Neural crest cell (in vitro differentiated cells): ENCODE measurements around the gene MAK. TPM values are rescaled to one million over a fixed set of nuclear protein-coding genes. Genes with fewer than 3 reads are reported as not detected.
"Not testable (repeated sequence)": the region's sequence is repeated elsewhere in the genome, so short reads cannot be mapped to it uniquely, and the experiment has no call there.

Experiments
- DNase-seq: peaks from one replicate; pipeline ENCODE4 v3.0.0; 2021; ENCODE audit warnings: low read depth, mixed read lengths, low spot score
- H3K27ac Mint-ChIP-seq: one replicate; pipeline ENCODE4 v1.8.0; 2021; ENCODE audit warnings: mild to moderate bottlenecking, mixed read lengths; ENCODE audit not compliant: unreplicated experiment
- H3K27me3 Mint-ChIP-seq: 2 replicates; pipeline ENCODE4 v1.8.0; 2021; ENCODE audit warnings: low read depth, mild to moderate bottlenecking, mixed read lengths
- H3K36me3 Mint-ChIP-seq: 2 replicates; pipeline ENCODE4 v1.8.0; 2021; ENCODE audit warnings: low read depth, mild to moderate bottlenecking, mixed read lengths
- H3K4me1 Mint-ChIP-seq: 2 replicates; pipeline ENCODE4 v1.8.0; 2021; ENCODE audit warnings: mixed read lengths
- H3K4me3 Mint-ChIP-seq: one replicate; pipeline ENCODE4 v1.8.0; 2021; ENCODE audit warnings: mild to moderate bottlenecking, mixed read lengths
- H3K9me3 Mint-ChIP-seq: 2 replicates; pipeline ENCODE4 v1.8.0; 2021; ENCODE audit warnings: mixed read lengths
- CTCF ChIP-seq: fragments of 200-600 bp; sonication (generic); conservative IDR thresholded peaks from 2 replicates; pipeline ENCODE4 v1.5.0; 2021; ENCODE audit warnings: antibody characterized with exemption, mild to moderate bottlenecking
- total RNA-seq: library from RNA; stranded (reverse); gene quantifications from 2 replicates; pipeline ENCODE4 v1.2.1, GENCODE V29; 2021

Gene MAK
- total RNA-seq, 1 donor from 2014 or later = 0.93 TPM

DNA sequence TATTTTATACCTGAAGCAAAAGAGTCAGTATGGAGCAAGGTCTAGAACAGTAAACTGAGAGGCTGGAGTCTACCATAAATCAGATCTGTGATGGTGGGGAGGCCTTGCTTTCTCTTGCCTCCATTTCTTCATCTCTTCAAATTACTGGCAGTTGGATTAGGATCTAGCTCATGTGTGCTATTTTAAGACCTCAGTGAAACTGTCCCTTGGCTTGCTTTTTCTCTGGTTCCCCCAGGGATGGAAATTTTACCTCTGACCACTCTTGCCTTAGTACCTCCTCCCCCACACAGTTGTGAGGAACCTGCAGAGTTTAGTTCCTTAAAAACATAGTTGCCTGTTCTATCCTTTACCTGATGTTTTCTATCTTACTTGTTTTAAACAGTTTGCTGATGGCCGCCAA lies 82.3 kb downstream of the MAK start:
- H3K9me3 Mint-ChIP-seq = peaks cover 4% of the 10 kb centered on the region
- H3K27ac Mint-ChIP-seq = no peak overlapping the region
- TF ChIP-seq CTCF = no peak
- DNase-seq = no peak
- H3K36me3 Mint-ChIP-seq = peaks cover 50% of the 10 kb centered on the region
- H3K4me3 Mint-ChIP-seq = no peak overlapping the region
- H3K4me1 Mint-ChIP-seq = peaks cover 14% of the 10 kb centered on the region
- H3K27me3 Mint-ChIP-seq = no peaks in the 10 kb centered on the region

DNA sequence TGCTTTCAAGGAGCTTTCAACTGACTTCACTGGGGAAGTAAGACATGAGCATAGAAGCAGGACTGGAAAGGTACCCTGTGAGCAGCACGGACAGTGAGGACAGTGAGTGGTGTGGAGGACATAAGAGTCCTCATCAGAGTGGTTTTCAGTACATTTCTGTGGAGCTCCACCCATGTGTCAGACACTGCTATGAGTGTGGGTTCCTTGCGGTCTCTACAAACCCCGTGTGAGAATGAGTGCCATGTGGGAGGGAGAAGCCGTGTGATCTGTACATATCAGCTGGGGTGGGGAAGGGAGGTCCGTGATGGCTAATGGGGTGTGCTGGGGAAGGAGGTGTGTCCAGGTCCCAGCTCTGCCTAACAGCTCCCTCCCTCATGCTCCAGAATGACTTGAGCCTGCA lies 86.6 kb downstream of the MAK start:
- Mint-ChIP-seq H3K4me1 (peaks cover 24% of the 10 kb centered on the region), H3K4me3 (peak overlapping the region; percentile 51), H3K36me3 (peaks cover 34% of the 10 kb centered on the region)
- H3K27ac Mint-ChIP-seq, H3K9me3 Mint-ChIP-seq, DNase-seq, H3K27me3 Mint-ChIP-seq: not testable (repeated sequence)

DNA sequence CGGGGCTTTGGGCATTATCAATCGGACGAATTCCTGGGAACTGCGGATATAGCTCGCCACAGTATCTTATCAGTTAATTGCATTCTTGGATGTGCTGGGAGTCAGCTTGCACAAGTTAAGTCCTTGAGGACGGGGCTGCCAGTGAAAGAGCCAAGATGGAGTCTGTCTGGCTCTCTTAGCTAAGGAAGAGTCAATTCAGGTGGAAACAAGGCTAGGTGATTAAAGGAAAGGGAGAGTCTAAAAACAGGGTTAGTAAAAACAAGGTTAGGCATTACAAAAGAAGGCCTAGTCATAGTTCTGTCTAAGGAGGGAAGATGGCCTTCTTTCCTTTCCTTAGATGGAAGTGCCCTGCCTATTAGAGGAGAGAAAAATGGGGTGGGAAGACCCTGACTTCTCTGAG lies 87.8 kb downstream of the MAK start:
- not testable (repeated sequence) for H3K27ac Mint-ChIP-seq, H3K27me3 Mint-ChIP-seq
- H3K4me3 Mint-ChIP-seq = peak overlapping the region; percentile 99

GRCh38 chr6:10749734-10750133 lies 88.6 kb downstream of the MAK start:
- DNase-seq = no peak
- Mint-ChIP-seq H3K27ac (no peak overlapping the region), H3K4me1 (peaks cover 32% of the 10 kb centered on the region), H3K27me3 (no peaks in the 10 kb centered on the region), H3K9me3 (no peaks in the 10 kb centered on the region), H3K4me3 (peak overlapping the region; percentile 99), H3K36me3 (peaks cover 22% of the 10 kb centered on the region)
- TF ChIP-seq CTCF = no peak

More for the DNA sequence above, 87.8 kb downstream of the MAK start:
- DNase-seq, H3K9me3 Mint-ChIP-seq: not testable (repeated sequence)
- H3K36me3 Mint-ChIP-seq = peaks cover 30% of the 10 kb centered on the region
- H3K4me1 Mint-ChIP-seq = peaks cover 32% of the 10 kb centered on the region

DNA sequence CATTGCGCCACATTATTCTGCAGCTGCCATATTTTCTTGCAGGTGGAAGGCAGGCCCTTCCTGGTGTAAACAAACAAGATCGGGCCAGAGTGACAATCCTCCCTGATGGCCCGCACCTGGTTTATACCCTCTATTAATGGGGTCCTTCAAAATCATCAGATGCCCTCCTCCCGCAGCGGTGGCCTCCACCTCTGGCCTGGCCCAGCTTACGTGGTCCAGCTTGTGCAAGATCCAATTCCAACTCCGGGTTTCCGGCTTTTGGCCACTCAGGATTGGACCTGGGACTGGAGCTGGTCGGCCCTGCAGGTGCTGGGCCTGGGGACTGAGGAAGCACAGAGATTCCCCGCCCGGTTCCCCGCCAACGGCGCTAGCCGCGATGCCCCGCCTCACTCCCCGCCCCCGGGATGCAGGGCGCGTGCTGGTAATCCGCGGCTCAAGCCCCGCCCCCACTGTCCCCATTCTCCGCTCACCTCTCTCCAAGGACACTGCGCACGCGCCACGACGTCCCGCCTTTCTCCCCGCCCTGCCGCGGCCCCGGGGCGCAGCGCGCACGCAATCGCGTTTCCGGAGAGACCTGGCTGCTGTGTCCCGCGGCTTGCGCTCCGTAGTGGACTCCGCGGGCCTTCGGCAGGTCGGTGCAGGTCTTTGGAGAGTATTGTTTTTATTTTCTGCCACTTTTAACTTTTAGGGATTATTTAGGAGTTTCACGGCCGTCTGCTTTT lies 90.9 kb downstream of the MAK start, which contains the start of gene TMEM14B:
Gene TMEM14B, plus strand, starts transcription at position 555 of the 722 bp plus-strand sequence. CDS start 1,441 bp downstream, outside the sequence.
- no peak for TF ChIP-seq CTCF
- H3K36me3 Mint-ChIP-seq = peaks cover 10% of the 10 kb centered on the region
- peaks cover 32% of the 10 kb centered on the region for H3K4me1 Mint-ChIP-seq

GRCh38 chr6:10746915-10747250 lies 91.5 kb downstream of the MAK start:
- H3K36me3 Mint-ChIP-seq = peaks cover 10% of the 10 kb centered on the region
- H3K27ac Mint-ChIP-seq = peak overlapping the region; percentile 69
- DNase-seq = no peak
- H3K4me1 Mint-ChIP-seq = peaks cover 32% of the 10 kb centered on the region
- H3K9me3 Mint-ChIP-seq = no peaks in the 10 kb centered on the region
- H3K27me3 Mint-ChIP-seq = no peaks in the 10 kb centered on the region
- no peak for TF ChIP-seq CTCF
- peak overlapping the region; percentile 99 for H3K4me3 Mint-ChIP-seq

More for the DNA sequence above, 90.9 kb downstream of the MAK start, which contains the start of gene TMEM14B:
- Mint-ChIP-seq H3K27me3 (no peaks in the 10 kb centered on the region), H3K27ac (peak within 1 kb of the TSS; percentile 98), H3K4me3 (peak within 1 kb of the TSS; percentile 99), H3K9me3 (no peaks in the 10 kb centered on the region)
- DNase-seq = peak; percentile 100
